Endothelial cell of umbilical vein (primary cell): ENCODE measurements around the gene ELOVL6. TPM values are rescaled to one million over a fixed set of nuclear protein-coding genes. Genes with fewer than 3 reads are reported as not detected.

ENCODE experiments used
- BruUV-seq: library from RNA; stranded (reverse); fragments of 400-500 nt; replicated peaks from 2 replicates; lab custom pipeline; 2021; lab: Mats Ljungman, UMichigan
- CTCF ChIA-PET: fragments of 300-600, 350-600 bp; sonication (Branson Sonifier 250); formaldehyde crosslinking; loops from one replicate; lab custom pipeline; 2021; ENCODE audit warnings: antibody characterized with exemption, inconsistent platforms; lab: Charles Lee
- POLR2A ChIA-PET: fragments of 300-600, 350-600 bp; sonication (Branson Sonifier 250); formaldehyde crosslinking; loops from one replicate; lab custom pipeline; 2021; ENCODE audit warnings: antibody characterized with exemption, inconsistent platforms; lab: Charles Lee
- DNase-seq: peaks from one replicate; pipeline ENCODE4 v3.0.0-alpha.2; 2011; ENCODE audit warnings: low read depth, low spot score
- FAIRE-seq: peaks from 2 replicates; lab custom pipeline; 2011; peaks lifted over from hg19 to GRCh38; lab: Jason Lieb, UNC
- H2AFZ ChIP-seq: 2 replicates; pipeline ENCODE4 v1.6.0; 2012; ENCODE audit warnings: low read depth, low read length, control low read depth, inconsistent platforms
- H3K27ac ChIP-seq: 2 replicates; pipeline ENCODE4 v1.5.1; 2011; ENCODE audit warnings: low read depth, mild to moderate bottlenecking, control low read depth, low read length, moderate library complexity; ENCODE audit not compliant: insufficient read depth
- H3K27me3 ChIP-seq, 2 experiments: 2 replicates each; pipeline versions ENCODE4 v1.6.0 to v1.6.1; 2011; ENCODE audit warnings: low read length in 2 of 2, mixed read lengths in 1 of 2; ENCODE audit not compliant: control insufficient read depth in 2 of 2, insufficient read depth in 2 of 2
- H3K36me3 ChIP-seq, 2 experiments: 2 replicates in 1 of 2; 3 replicates in 1 of 2; pipeline ENCODE4 v1.5.1; 2011; ENCODE audit warnings: low read length in 2 of 2, mild to moderate bottlenecking in 1 of 2, moderate library complexity in 1 of 2; ENCODE audit not compliant: control insufficient read depth in 2 of 2, insufficient read depth in 2 of 2; ENCODE audit errors: extremely low read depth in 1 of 2
- H3K4me1 ChIP-seq: 3 replicates; pipeline ENCODE4 v1.5.1; 2011; ENCODE audit warnings: mild to moderate bottlenecking, low read length; ENCODE audit not compliant: control insufficient read depth, insufficient read depth; ENCODE audit errors: extremely low read depth
- H3K4me2 ChIP-seq: 2 replicates; pipeline ENCODE4 v1.6.1; 2011; ENCODE audit warnings: low read length, control low read depth, mixed read lengths; ENCODE audit not compliant: insufficient read depth
- H3K4me3 ChIP-seq, 3 experiments: fragments of 200-600 bp in 1 of 3; sonication (generic), shearing (Covaris generic) in 1 of 3; replicated peaks in 1 of 3; 2 replicates each; pipeline ENCODE4 v1.5.1; 2011 to 2016; ENCODE audit warnings: control low read depth in 3 of 3, low read length in 3 of 3, mild to moderate bottlenecking in 2 of 3, inconsistent platforms in 1 of 3, low read depth in 1 of 3, moderate library complexity in 1 of 3; ENCODE audit not compliant: insufficient read depth in 1 of 3
- H3K79me2 ChIP-seq: 2 replicates; pipeline ENCODE4 v1.6.0; 2012; ENCODE audit warnings: low read length, inconsistent platforms; ENCODE audit not compliant: control insufficient read depth, insufficient read depth
- H3K9ac ChIP-seq: replicated peaks from 2 replicates; pipeline ENCODE3; 2011; ENCODE audit warnings: low read length, control low read depth; ENCODE audit not compliant: insufficient read depth; ENCODE audit errors: extremely low read depth
- H3K9me1 ChIP-seq: replicated peaks from 3 replicates; pipeline ENCODE4 v1.6.0; 2011; ENCODE audit warnings: mild to moderate bottlenecking, low read length; ENCODE audit not compliant: control insufficient read depth, insufficient read depth; ENCODE audit errors: extremely low read depth
- H3K9me3 ChIP-seq: replicated peaks from 2 replicates; pipeline ENCODE4 v1.5.1; 2012; ENCODE audit warnings: low read length, inconsistent platforms; ENCODE audit not compliant: control insufficient read depth, insufficient read depth
- H4K20me1 ChIP-seq: replicated peaks from 2 replicates; pipeline ENCODE3; 2011; ENCODE audit warnings: mild to moderate bottlenecking, low read length; ENCODE audit not compliant: control insufficient read depth, insufficient read depth; ENCODE audit errors: extremely low read depth
- CTCF ChIP-seq, 2 donors: IDR thresholded peaks; 1 replicate in 1 of 2; 2 replicates in 1 of 2; pipeline ENCODE4 v1.5.1; 2011; ENCODE audit warnings: low read length in 2 of 2, mild to moderate bottlenecking in 2 of 2, moderate library complexity in 2 of 2, control low read depth in 1 of 2, inconsistent platforms in 1 of 2, low read depth in 1 of 2; ENCODE audit not compliant: insufficient read depth in 1 of 2; ENCODE audit errors: extremely low read depth in 1 of 2
- EZH2 ChIP-seq: IDR thresholded peaks from 2 replicates; pipeline ENCODE4 v1.6.1; 2012; ENCODE audit warnings: borderline replicate concordance, low read depth, mild to moderate bottlenecking, moderate library complexity, low read length, inconsistent platforms; ENCODE audit not compliant: severe bottlenecking
- FOS ChIP-seq: IDR thresholded peaks from 2 replicates; pipeline ENCODE4 v1.6.1; 2011; ENCODE audit warnings: mild to moderate bottlenecking, low read length, moderate library complexity, borderline replicate concordance; ENCODE audit not compliant: insufficient read depth
- GATA2 ChIP-seq: IDR thresholded peaks from 2 replicates; pipeline ENCODE4 v1.7.0; 2011; ENCODE audit warnings: low read depth, mild to moderate bottlenecking, moderate library complexity, mixed read lengths, low read length; ENCODE audit not compliant: insufficient read length, insufficient read depth
- JUN ChIP-seq: IDR thresholded peaks from 2 replicates; pipeline ENCODE4 v1.6.1; 2011; ENCODE audit warnings: borderline replicate concordance, low read depth; ENCODE audit not compliant: insufficient read length, insufficient read depth
- MAX ChIP-seq: IDR thresholded peaks from 2 replicates; pipeline ENCODE4 v1.6.1; 2011; ENCODE audit not compliant: insufficient read depth, insufficient read length
- MYC ChIP-seq: IDR thresholded peaks from one replicate; pipeline ENCODE4 v1.6.1; 2011; ENCODE audit warnings: mild to moderate bottlenecking, low read depth, low read length
- POLR2A ChIP-seq: IDR thresholded peaks from 2 replicates; pipeline ENCODE4 v1.6.1; 2012; ENCODE audit warnings: low read depth, mild to moderate bottlenecking, control low read depth, low read length
- POLR2AphosphoS5 ChIP-seq: IDR thresholded peaks from 2 replicates; pipeline ENCODE4 v1.6.1; 2012; ENCODE audit warnings: low read depth, mild to moderate bottlenecking, control low read depth, low read length, moderate library complexity; ENCODE audit not compliant: insufficient read depth
- dilution Hi-C: fragments of 300-500 bp; cut with MboI; formaldehyde crosslinking; loops from one replicate; pipeline ENCODE4 v1.15.0; 2019; ENCODE audit warnings: low sequenced_read_pairs; ENCODE audit not compliant: extremely low pct_ligation_motif_present
- intact Hi-C: fragments of 100-400 bp; cut with micrococcal nuclease; formaldehyde crosslinking; loops from one replicate; pipeline ENCODE4 v1.10.0; 2022
- polyA plus RNA-seq, 4 experiments: library from polyadenylated mRNA; depleted of rRNA in 3 of 4; stranded (reverse) in 3 of 4; unstranded in 1 of 4; fragments of >200 nt; gene quantifications; 2 replicates each; pipeline versions ENCODE4 v1.2.1 to v1.2.3, GENCODE V29; 2011 to 2012; ENCODE audit warnings: missing spikeins in 1 of 4
- total RNA-seq: library from RNA; stranded (reverse); gene quantifications from 2 replicates; pipeline ENCODE4 v1.2.3, GENCODE V29; 2021

ELOVL6 gene
- total and polyA plus RNA-seq, 2 donors (not counting 3 experiments of a cell fraction or from before 2014, with no cell fraction given) = 6.4 to 26.1 TPM

GRCh38 chr4:110014233-110014632 is 184.2 kb downstream of the ELOVL6 start:
- Histone ChIP-seq H3K9me1 (no peaks in the 10 kb centered on the region), H3K36me3 (no peaks in the 10 kb centered on the region), H3K4me2 (no peak overlapping the region), H3K27me3 (peaks cover 0 to 3% of the 10 kb centered on the region in 2 experiments), H3K4me3 (no peak overlapping the region), H3K9me3 (no peaks in the 10 kb centered on the region), H3K79me2 (no peaks in the 10 kb centered on the region), H3K4me1 (no peaks in the 10 kb centered on the region), H3K9ac (no peak overlapping the region), H3K27ac (no peak overlapping the region), H4K20me1 (no peaks in the 10 kb centered on the region), H2AFZ (no peak overlapping the region)
- FAIRE-seq (no peak), DNase-seq (no peak)
- intact Hi-C loops = no loop called here
- BruUV-seq = no TSS peak
- dilution Hi-C loops = no loop called here
- ChIA-PET CTCF (interaction anchor here (1.7 kb wide), 1 partner anchor 15 kb away, joined by 6 read pairs; no protein-coding TSS in a partner anchor), POLR2A (no interaction called here)
- TF ChIP-seq POLR2AphosphoS5 (no peak), GATA2 (no peak), MYC (no peak), FOS (no peak), CTCF (IDR thresholded peaks at IDR 0.05; ENCODE audit: extremely low read depth in 1 of 2, insufficient read depth in 1 of 2, low read depth in 1 of 2, low read length in 2 of 2) (no peak), POLR2A (no peak), JUN (no peak), EZH2 (no peak), MAX (no peak)
